Muscle layer of duodenum (tissue), 2 donors: ENCODE results near the gene ACSS3.
"Not testable (repeated sequence)": the region's sequence is repeated elsewhere in the genome, so short reads cannot be mapped to it uniquely, and the experiment has no call there.

ENCODE experiments used
- H3K27ac ChIP-seq: one replicate; pipeline ENCODE4 v1.7.0; 2013; ENCODE audit warnings: mild to moderate bottlenecking, low read length
- H3K27me3 ChIP-seq: one replicate; pipeline ENCODE4 v1.7.0; 2013; ENCODE audit warnings: low read depth, mild to moderate bottlenecking, control low read depth, low read length
- H3K36me3 ChIP-seq, 2 donors: one replicate each; pipeline ENCODE4 v1.7.0; 2013; ENCODE audit warnings: low read length in 2 of 2, control low read depth in 1 of 2, mild to moderate bottlenecking in 1 of 2; ENCODE audit not compliant: insufficient read depth in 2 of 2, control insufficient read depth in 1 of 2
- H3K4me1 ChIP-seq, 2 donors: one replicate each; pipeline ENCODE4 v1.7.0; 2013; ENCODE audit warnings: low read length in 2 of 2, mild to moderate bottlenecking in 2 of 2, control low read depth in 1 of 2, moderate library complexity in 1 of 2; ENCODE audit not compliant: insufficient read depth in 2 of 2, control insufficient read depth in 1 of 2
- H3K4me3 ChIP-seq, 2 donors: one replicate each; pipeline ENCODE4 v1.7.0; 2013; ENCODE audit warnings: low read length in 2 of 2, low read depth in 1 of 2, mild to moderate bottlenecking in 1 of 2
- H3K9me3 ChIP-seq, 2 donors: one replicate each; pipeline ENCODE4 v1.7.0; 2013; ENCODE audit warnings: low read length in 2 of 2, control low read depth in 1 of 2, mild to moderate bottlenecking in 1 of 2; ENCODE audit not compliant: control insufficient read depth in 1 of 2
- donor health status: healthy.

The ACSS3 gene

GRCh38 chr12:81077686-81078441 is at the start of gene ACSS3:
Gene ACSS3 (plus strand): TSS chr12:81078079. CDS start chr12:81078121, 42 bp downstream.
- no peaks in the 10 kb centered on the region for H3K9me3 ChIP-seq
- H3K27me3 ChIP-seq = no peaks in the 10 kb centered on the region
- H3K27ac ChIP-seq = peak within 1 kb of the TSS; percentile 68
- H3K4me1 ChIP-seq = no peaks in the 10 kb centered on the region
- H3K4me3 ChIP-seq = peak within 1 kb of the TSS; percentile 67 to 76
- H3K36me3 ChIP-seq = no peaks in the 10 kb centered on the region

GRCh38 chr12:81034926-81035325 is 43.0 kb upstream of the ACSS3 start:
- Histone ChIP-seq H3K4me1 (no peaks in the 10 kb centered on the region), H3K9me3 (peaks cover 0 to 3% of the 10 kb centered on the region in 2 donors), H3K4me3 (no peak overlapping the region), H3K36me3 (no peaks in the 10 kb centered on the region), H3K27me3 (no peaks in the 10 kb centered on the region), H3K27ac (no peak overlapping the region)

- H3K36me3 ChIP-seq = no peaks in the 10 kb centered on the region
- no peak overlapping the region for H3K27ac ChIP-seq
- no peaks in the 10 kb centered on the region for H3K9me3 ChIP-seq
- H3K4me3 ChIP-seq = no peak overlapping the region
- no peaks in the 10 kb centered on the region for H3K4me1 ChIP-seq
- H3K27me3 ChIP-seq = no peaks in the 10 kb centered on the region
Measured at GRCh38 chr12:81039231-81039630, 38.6 kb upstream of the ACSS3 start.

GRCh38 chr12:81043979-81044740 is 33.7 kb upstream of the ACSS3 start:
- Histone ChIP-seq H3K9me3 (no peaks in the 10 kb centered on the region), H3K4me3 (no peak overlapping the region), H3K36me3 (no peaks in the 10 kb centered on the region), H3K27ac (no peak overlapping the region), H3K27me3 (no peaks in the 10 kb centered on the region), H3K4me1 (no peaks in the 10 kb centered on the region)

GRCh38 chr12:81064971-81065370 is 12.9 kb upstream of the ACSS3 start:
- not testable (repeated sequence) for H3K9me3 ChIP-seq, H3K36me3 ChIP-seq, H3K27me3 ChIP-seq, H3K4me1 ChIP-seq, H3K27ac ChIP-seq, H3K4me3 ChIP-seq

- H3K27ac ChIP-seq = no peak overlapping the region
- no peaks in the 10 kb centered on the region for H3K36me3 ChIP-seq
- H3K4me1 ChIP-seq = no peaks in the 10 kb centered on the region
- no peaks in the 10 kb centered on the region for H3K27me3 ChIP-seq
- no peaks in the 10 kb centered on the region for H3K9me3 ChIP-seq
- H3K4me3 ChIP-seq = no peak overlapping the region
Measured at GRCh38 chr12:81070846-81071245, 7.0 kb upstream of the ACSS3 start.

- no peak overlapping the region for H3K27ac ChIP-seq
- H3K4me3 ChIP-seq = no peak overlapping the region
Measured at GRCh38 chr12:81075539-81075938, 2.3 kb upstream of the ACSS3 start.

GRCh38 chr12:81077329-81077685 is 572 bp upstream of the ACSS3 start:
- no peaks in the 10 kb centered on the region for H3K27me3 ChIP-seq

More at GRCh38 chr12:81075539-81075938, 2.3 kb upstream of the ACSS3 start:
- Histone ChIP-seq H3K36me3 (no peaks in the 10 kb centered on the region), H3K9me3 (no peaks in the 10 kb centered on the region), H3K27me3 (no peaks in the 10 kb centered on the region), H3K4me1 (no peaks in the 10 kb centered on the region)

GRCh38 chr12:81078469-81079196 is 754 bp downstream of the ACSS3 start:
- H3K9me3 ChIP-seq = no peaks in the 10 kb centered on the region
- H3K4me3 ChIP-seq = peak overlapping the region; percentile 67 to 76
- H3K27ac ChIP-seq = peak overlapping the region; percentile 68
- H3K27me3 ChIP-seq = no peaks in the 10 kb centered on the region
- H3K36me3 ChIP-seq = no peaks in the 10 kb centered on the region
- H3K4me1 ChIP-seq = no peaks in the 10 kb centered on the region

More at GRCh38 chr12:81077329-81077685, 572 bp upstream of the ACSS3 start:
- H3K9me3 ChIP-seq = no peaks in the 10 kb centered on the region
- no peaks in the 10 kb centered on the region for H3K4me1 ChIP-seq
- H3K27ac ChIP-seq = no peak overlapping the region
- no peaks in the 10 kb centered on the region for H3K36me3 ChIP-seq
- H3K4me3 ChIP-seq = peak overlapping the region; percentile 67 to 76

- H3K27me3 ChIP-seq = no peaks in the 10 kb centered on the region
- no peaks in the 10 kb centered on the region for H3K9me3 ChIP-seq
- H3K36me3 ChIP-seq = no peaks in the 10 kb centered on the region
- peak overlapping the region in 1 of 2 donors; percentile 67 for H3K4me3 ChIP-seq
- peak overlapping the region; percentile 28 for H3K27ac ChIP-seq
- H3K4me1 ChIP-seq = no peaks in the 10 kb centered on the region
Measured at GRCh38 chr12:81079280-81080076, 1.6 kb downstream of the ACSS3 start.
